ENCODE data around the gene ZMAT5. TPM values are rescaled to one million over a fixed set of nuclear protein-coding genes. Genes with fewer than 3 reads are reported as not detected.
A peak's percentile ranks its signal among the peaks of the same experiment; 100 is the strongest.

Gene ZMAT5
- total RNA-seq, 6 donors from 2014 or later = 9.4 to 24.4 (median 22.4) TPM

DNA sequence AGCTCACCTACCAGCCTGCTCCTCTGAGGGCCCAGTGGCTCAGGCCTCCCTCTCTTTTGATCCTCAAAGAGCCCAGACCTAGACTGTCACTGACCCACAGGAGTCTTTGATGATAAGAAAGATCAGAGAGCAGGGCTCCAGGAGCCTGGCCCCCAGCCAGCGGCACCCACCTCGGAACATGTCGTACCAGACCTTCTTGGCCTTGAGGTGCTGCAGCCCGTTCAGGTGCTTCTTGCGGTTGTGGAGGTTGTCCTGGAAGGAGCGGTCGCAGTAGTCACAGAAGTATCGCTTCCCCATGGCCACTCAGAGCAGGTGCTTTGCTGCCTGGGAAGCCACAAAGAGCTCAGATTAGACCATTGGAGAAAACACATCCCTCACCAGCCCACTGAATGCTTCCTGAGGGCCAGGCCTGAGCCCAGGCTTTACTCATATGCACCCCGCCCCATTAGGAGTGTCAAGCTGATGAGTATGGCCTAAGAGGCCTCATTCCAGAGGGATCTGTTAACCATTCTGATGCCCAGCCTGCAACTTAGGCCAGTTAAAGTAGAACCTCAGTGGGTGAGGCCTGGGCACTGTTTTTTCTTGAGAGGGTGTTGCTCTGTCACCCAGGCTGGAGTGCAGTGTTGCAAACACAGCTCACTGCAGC lies 18.4 kb downstream of the ZMAT5 start:
- ATAC-seq (ENCODE audit: low FRiP score in 2 of 2) (no peak), DNase-seq (peak in 1 of 2 donors; percentile 62)
- peaks cover 0 to 5% (median 0%) of the 10 kb centered on the region in 4 donors for H3K4me1 ChIP-seq
- TF ChIP-seq, protein P1, sequence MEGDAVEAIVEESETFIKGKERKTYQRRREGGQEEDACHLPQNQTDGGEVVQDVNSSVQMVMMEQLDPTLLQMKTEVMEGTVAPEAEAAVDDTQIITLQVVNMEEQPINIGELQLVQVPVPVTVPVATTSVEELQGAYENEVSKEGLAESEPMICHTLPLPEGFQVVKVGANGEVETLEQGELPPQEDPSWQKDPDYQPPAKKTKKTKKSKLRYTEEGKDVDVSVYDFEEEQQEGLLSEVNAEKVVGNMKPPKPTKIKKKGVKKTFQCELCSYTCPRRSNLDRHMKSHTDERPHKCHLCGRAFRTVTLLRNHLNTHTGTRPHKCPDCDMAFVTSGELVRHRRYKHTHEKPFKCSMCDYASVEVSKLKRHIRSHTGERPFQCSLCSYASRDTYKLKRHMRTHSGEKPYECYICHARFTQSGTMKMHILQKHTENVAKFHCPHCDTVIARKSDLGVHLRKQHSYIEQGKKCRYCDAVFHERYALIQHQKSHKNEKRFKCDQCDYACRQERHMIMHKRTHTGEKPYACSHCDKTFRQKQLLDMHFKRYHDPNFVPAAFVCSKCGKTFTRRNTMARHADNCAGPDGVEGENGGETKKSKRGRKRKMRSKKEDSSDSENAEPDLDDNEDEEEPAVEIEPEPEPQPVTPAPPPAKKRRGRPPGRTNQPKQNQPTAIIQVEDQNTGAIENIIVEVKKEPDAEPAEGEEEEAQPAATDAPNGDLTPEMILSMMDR (IDR thresholded peaks at IDR 0.05) = no peak
- no peak for TF ChIP-seq EP300 (IDR thresholded peaks at IDR 0.05)
- TF ChIP-seq POLR2AphosphoS5 (IDR thresholded peaks at IDR 0.05) = no peak
- TF ChIP-seq POLR2A (IDR thresholded peaks at IDR 0.05) = no peak
- no peaks in the 10 kb centered on the region for H3K27me3 ChIP-seq
- peaks cover 0 to 42% (median 35%) of the 10 kb centered on the region in 4 donors for H3K36me3 ChIP-seq
- 75 to 90% methylated on average over 1 to 9 of the region's 9 CpGs for WGBS, 2 donors
- no peak overlapping the region for H3K27ac ChIP-seq
- H3K9me3 ChIP-seq = no peaks in the 10 kb centered on the region
- H3K4me3 ChIP-seq = no peak overlapping the region

- Histone ChIP-seq H3K36me3 (peaks cover 0 to 42% (median 35%) of the 10 kb centered on the region in 4 donors), H3K27ac (no peak overlapping the region), H3K4me3 (no peak overlapping the region), H3K27me3 (no peaks in the 10 kb centered on the region), H3K4me1 (peaks cover 0 to 5% (median 0%) of the 10 kb centered on the region in 4 donors), H3K9me3 (no peaks in the 10 kb centered on the region)
- TF ChIP-seq POLR2AphosphoS5 (IDR thresholded peaks at IDR 0.05) (no peak), POLR2A (IDR thresholded peaks at IDR 0.05) (no peak), EP300 (IDR thresholded peaks at IDR 0.05) (no peak)
- TF ChIP-seq, protein P1 (IDR thresholded peaks at IDR 0.05) = no peak
- WGBS, 2 donors = 91 to 95% methylated on average over 7 of the region's 7 CpGs
- no peak for ATAC-seq (ENCODE audit: low FRiP score in 2 of 2)
- peak in 1 of 2 donors; percentile 26 for DNase-seq
Observed at GRCh38 chr22:29747832-29748231, 19.0 kb downstream of the ZMAT5 start.

- H3K36me3 ChIP-seq = peaks cover 0 to 65% (median 52%) of the 10 kb centered on the region in 4 donors
- ATAC-seq (ENCODE audit: low FRiP score in 2 of 2) (no peak), DNase-seq (no peak)
- 81 to 86% methylated on average over 8 of the region's 8 CpGs for WGBS, 2 donors
- TF ChIP-seq EP300 (IDR thresholded peaks at IDR 0.05) (no peak), POLR2A (IDR thresholded peaks at IDR 0.05) (no peak), POLR2AphosphoS5 (IDR thresholded peaks at IDR 0.05) (no peak)
- TF ChIP-seq, protein P1 (IDR thresholded peaks at IDR 0.05) = no peak
- no peak overlapping the region for H3K27ac ChIP-seq
- H3K9me3 ChIP-seq = no peaks in the 10 kb centered on the region
- no peaks in the 10 kb centered on the region for H3K4me1 ChIP-seq
- no peaks in the 10 kb centered on the region for H3K27me3 ChIP-seq
- H3K4me3 ChIP-seq = no peak overlapping the region
Observed at GRCh38 chr22:29744902-29745301, 21.9 kb downstream of the ZMAT5 start.

- DNase-seq (no peak), ATAC-seq (ENCODE audit: low FRiP score in 2 of 2) (no peak)
- no peaks in the 10 kb centered on the region for H3K9me3 ChIP-seq
- WGBS, 2 donors = 74 to 79% methylated on average over 13 of the region's 13 CpGs
- TF ChIP-seq POLR2A (IDR thresholded peaks at IDR 0.05) = no peak
- TF ChIP-seq EP300 (IDR thresholded peaks at IDR 0.05) = no peak
- TF ChIP-seq POLR2AphosphoS5 (IDR thresholded peaks at IDR 0.05) = no peak
- TF ChIP-seq, protein P1 (IDR thresholded peaks at IDR 0.05) = no peak
- no peaks in the 10 kb centered on the region for H3K27me3 ChIP-seq
- no peak overlapping the region for H3K4me3 ChIP-seq
- peaks cover 0 to 77% (median 56%) of the 10 kb centered on the region in 4 donors for H3K36me3 ChIP-seq
- H3K4me1 ChIP-seq = no peaks in the 10 kb centered on the region
- no peak overlapping the region for H3K27ac ChIP-seq
Observed at GRCh38 chr22:29742326-29742725, 24.5 kb downstream of the ZMAT5 start.

- Histone ChIP-seq H3K4me1 (no peaks in the 10 kb centered on the region), H3K36me3 (peaks cover 0 to 74% (median 52%) of the 10 kb centered on the region in 4 donors)
- 93 to 100% methylated on average over 1 to 2 of the region's 2 CpGs for WGBS, 2 donors
Observed at GRCh38 chr22:29741926-29742325, 24.9 kb downstream of the ZMAT5 start.

More at GRCh38 chr22:29741926-29742325, 24.9 kb downstream of the ZMAT5 start:
- no peak overlapping the region for H3K4me3 ChIP-seq
- TF ChIP-seq, protein P1 (IDR thresholded peaks at IDR 0.05) = no peak
- TF ChIP-seq POLR2AphosphoS5 (IDR thresholded peaks at IDR 0.05) = no peak
- TF ChIP-seq EP300 (IDR thresholded peaks at IDR 0.05) = no peak
- no peak for TF ChIP-seq POLR2A (IDR thresholded peaks at IDR 0.05)
- no peaks in the 10 kb centered on the region for H3K9me3 ChIP-seq
- H3K27ac ChIP-seq = no peak overlapping the region
- no peaks in the 10 kb centered on the region for H3K27me3 ChIP-seq
- no peak for DNase-seq
- ATAC-seq (ENCODE audit: low FRiP score in 2 of 2) = no peak
